ENCODE data around the gene FPGS. TPM values are rescaled to one million over a fixed set of nuclear protein-coding genes. Genes with fewer than 3 reads are reported as not detected.

FPGS gene
- total and polyA plus RNA-seq, 4 donors, result 42.5 to 115 (median 93.6) TPM

DNA sequence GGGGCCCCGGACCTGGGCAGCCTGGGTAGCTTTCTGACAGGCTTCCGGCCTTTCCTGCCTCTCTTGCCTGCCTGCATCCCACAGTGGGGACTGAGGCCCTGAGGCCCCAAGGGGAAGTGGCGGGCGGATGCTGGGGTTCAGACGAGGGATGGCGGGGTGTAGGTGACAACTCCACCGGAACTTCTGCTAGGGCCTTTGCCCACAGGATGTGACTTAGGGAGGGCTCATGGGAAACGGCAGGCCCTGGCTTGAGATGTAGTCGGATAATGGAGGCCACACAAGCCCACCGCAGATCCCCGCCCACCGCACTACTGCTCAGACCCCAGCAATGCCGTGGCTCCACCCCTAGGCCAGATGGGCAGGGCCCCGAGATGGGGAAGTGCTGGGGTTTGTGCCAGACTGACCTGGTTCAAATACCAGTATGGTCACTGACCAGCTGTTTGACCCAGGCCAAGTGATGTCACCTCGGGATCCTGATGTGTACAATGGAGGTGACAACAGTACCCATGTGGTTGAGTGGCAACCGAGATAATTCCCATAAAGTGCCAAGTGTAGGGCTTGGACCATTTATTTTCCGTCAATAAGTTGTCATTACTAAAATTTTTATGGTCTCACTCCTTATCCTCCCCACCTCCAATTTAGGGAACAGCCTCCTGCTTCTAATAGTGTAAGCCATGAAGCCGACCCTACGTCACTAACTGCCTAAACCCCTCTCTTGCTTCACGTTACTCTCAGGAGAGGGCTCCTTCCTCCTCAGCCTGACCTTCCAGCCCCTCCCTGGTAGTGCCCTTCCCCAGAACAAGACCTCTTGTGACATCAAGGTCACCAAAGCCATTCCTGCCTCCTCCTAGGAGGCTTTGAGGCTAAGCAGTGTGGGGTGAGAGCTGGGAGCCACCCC lies 19.3 kb upstream of the FPGS start:
- H3K27me3 ChIP-seq (ENCODE audit: control insufficient read depth in 3 of 3, insufficient read depth in 3 of 3, low read length in 2 of 3), result no peaks in the 10 kb centered on the region
- no peak overlapping the region for H3K4me3 ChIP-seq
- no peak overlapping the region for H3K9ac ChIP-seq (ENCODE audit: insufficient read depth in 1 of 2, low read length in 2 of 2)
- ATAC-seq (ENCODE audit: insufficient read depth, low FRiP score), result no peak
- 22 to 40% methylated on average over 20 of the region's 20 CpGs for WGBS, 2 donors
- H3K27ac ChIP-seq (ENCODE audit: low read depth in 1 of 2, low read length in 1 of 2), result peak overlapping the region in 1 of 2 donors; percentile 85
- peaks cover 8 to 13% (median 10%) of the 10 kb centered on the region in 4 donors for H3K36me3 ChIP-seq (ENCODE audit: control insufficient read depth in 4 of 4, insufficient read depth in 4 of 4, low read length in 4 of 4)
- peaks cover 0 to 13% (median 5%) of the 10 kb centered on the region in 5 donors for H3K4me1 ChIP-seq (ENCODE audit: control insufficient read depth in 5 of 5, insufficient read depth in 5 of 5, low read length in 5 of 5)
- H3K9me3 ChIP-seq (ENCODE audit: control insufficient read depth in 4 of 4, insufficient read depth in 3 of 4, low read length in 3 of 4), result no peaks in the 10 kb centered on the region
- peak in 1 of 3 donors; percentile 24 for DNase-seq
- TF ChIP-seq, protein P1, sequence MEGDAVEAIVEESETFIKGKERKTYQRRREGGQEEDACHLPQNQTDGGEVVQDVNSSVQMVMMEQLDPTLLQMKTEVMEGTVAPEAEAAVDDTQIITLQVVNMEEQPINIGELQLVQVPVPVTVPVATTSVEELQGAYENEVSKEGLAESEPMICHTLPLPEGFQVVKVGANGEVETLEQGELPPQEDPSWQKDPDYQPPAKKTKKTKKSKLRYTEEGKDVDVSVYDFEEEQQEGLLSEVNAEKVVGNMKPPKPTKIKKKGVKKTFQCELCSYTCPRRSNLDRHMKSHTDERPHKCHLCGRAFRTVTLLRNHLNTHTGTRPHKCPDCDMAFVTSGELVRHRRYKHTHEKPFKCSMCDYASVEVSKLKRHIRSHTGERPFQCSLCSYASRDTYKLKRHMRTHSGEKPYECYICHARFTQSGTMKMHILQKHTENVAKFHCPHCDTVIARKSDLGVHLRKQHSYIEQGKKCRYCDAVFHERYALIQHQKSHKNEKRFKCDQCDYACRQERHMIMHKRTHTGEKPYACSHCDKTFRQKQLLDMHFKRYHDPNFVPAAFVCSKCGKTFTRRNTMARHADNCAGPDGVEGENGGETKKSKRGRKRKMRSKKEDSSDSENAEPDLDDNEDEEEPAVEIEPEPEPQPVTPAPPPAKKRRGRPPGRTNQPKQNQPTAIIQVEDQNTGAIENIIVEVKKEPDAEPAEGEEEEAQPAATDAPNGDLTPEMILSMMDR (IDR thresholded peaks at IDR 0.05; ENCODE audit: control extremely low read depth, extremely low read depth), result no peak

GRCh38 chr9:127785023-127785932 lies 17.4 kb upstream of the FPGS start:
- Histone ChIP-seq H3K36me3 (ENCODE audit: control insufficient read depth in 4 of 4, insufficient read depth in 4 of 4, low read length in 4 of 4) (peaks cover 8 to 31% (median 25%) of the 10 kb centered on the region in 4 donors), H3K27ac (ENCODE audit: low read depth in 1 of 2, low read length in 1 of 2) (peak overlapping the region; percentile 96), H3K9ac (ENCODE audit: insufficient read depth in 1 of 2, low read length in 2 of 2) (peak overlapping the region in 1 of 2 donors; percentile 19), H3K4me1 (ENCODE audit: control insufficient read depth in 5 of 5, insufficient read depth in 5 of 5, low read length in 5 of 5) (peaks cover 0 to 10% (median 3%) of the 10 kb centered on the region in 5 donors), H3K27me3 (ENCODE audit: control insufficient read depth in 3 of 3, insufficient read depth in 3 of 3, low read length in 2 of 3) (no peaks in the 10 kb centered on the region), H3K4me3 (peak overlapping the region; percentile 54), H3K9me3 (ENCODE audit: control insufficient read depth in 4 of 4, insufficient read depth in 3 of 4, low read length in 3 of 4) (no peaks in the 10 kb centered on the region)
- DNase-seq (peak; percentile 88 to 92 (median 88)), ATAC-seq (ENCODE audit: insufficient read depth, low FRiP score) (peak; percentile 50)
- 0% methylated on average over 40 to 119 of the region's 123 CpGs for WGBS, 2 donors
- TF ChIP-seq, protein P1 (IDR thresholded peaks at IDR 0.05; ENCODE audit: control extremely low read depth, extremely low read depth), result peak; percentile 58

- Histone ChIP-seq H3K9ac (ENCODE audit: insufficient read depth in 1 of 2, low read length in 2 of 2) (peak within 1 kb of the TSS in 1 of 2 donors; percentile 19), H3K4me1 (ENCODE audit: control insufficient read depth in 5 of 5, insufficient read depth in 5 of 5, low read length in 5 of 5) (peaks cover 0 to 10% (median 3%) of the 10 kb centered on the region in 5 donors), H3K27ac (ENCODE audit: low read depth in 1 of 2, low read length in 1 of 2) (peak within 1 kb of the TSS; percentile 96), H3K36me3 (ENCODE audit: control insufficient read depth in 4 of 4, insufficient read depth in 4 of 4, low read length in 4 of 4) (peaks cover 14 to 38% (median 32%) of the 10 kb centered on the region in 4 donors), H3K27me3 (ENCODE audit: control insufficient read depth in 3 of 3, insufficient read depth in 3 of 3, low read length in 2 of 3) (no peaks in the 10 kb centered on the region), H3K9me3 (ENCODE audit: control insufficient read depth in 4 of 4, insufficient read depth in 3 of 4, low read length in 3 of 4) (no peaks in the 10 kb centered on the region), H3K4me3 (peak within 1 kb of the TSS; percentile 88)
- TF ChIP-seq, protein P1 (IDR thresholded peaks at IDR 0.05; ENCODE audit: control extremely low read depth, extremely low read depth), result no peak
- 1% methylated on average over 64 to 75 of the region's 75 CpGs for WGBS, 2 donors
- ATAC-seq (ENCODE audit: insufficient read depth, low FRiP score) (peak; percentile 84), DNase-seq (peak; percentile 92 to 94 (median 94))
Measured at GRCh38 chr9:127785933-127786772, 16.5 kb upstream of the FPGS start, which contains the start of gene CDK9. Gene CDK9 (plus strand): TSS chr9:127786034. CDS start chr9:127786149, 115 bp downstream.

Measured in lung (tissue), 12 donors.